GM21825 (cell line): ENCODE data around the gene PODXL2.

Experiments used
- ATAC-seq: cut with Tn5 transposase; IDR thresholded peaks from one replicate; pipeline ENCODE4 v1.9.1; 2021; ENCODE audit warnings: mild to moderate bottlenecking, moderate library complexity; ENCODE audit not compliant: unreplicated experiment

PODXL2 gene

GRCh38 chr3:127706785-127707351 is 77.9 kb downstream of the PODXL2 start:
- no peak for ATAC-seq

- no peak for ATAC-seq
Measured at GRCh38 chr3:127707851-127708411, 78.9 kb downstream of the PODXL2 start.

- no peak for ATAC-seq
Measured at GRCh38 chr3:127708837-127709236, 79.9 kb downstream of the PODXL2 start.

GRCh38 chr3:127709320-127710060 is 80.5 kb downstream of the PODXL2 start:
- ATAC-seq = no peak

- no peak for ATAC-seq
Measured at GRCh38 chr3:127710155-127710941, 81.4 kb downstream of the PODXL2 start.

- ATAC-seq = no peak
Measured at GRCh38 chr3:127711021-127711695, 82.2 kb downstream of the PODXL2 start.

- ATAC-seq = no peak
Measured at GRCh38 chr3:127711896-127712295, 82.9 kb downstream of the PODXL2 start.

- no peak for ATAC-seq
Measured at GRCh38 chr3:127712461-127712860, 83.5 kb downstream of the PODXL2 start.

GRCh38 chr3:127712881-127713771 is 84.1 kb downstream of the PODXL2 start:
- ATAC-seq = no peak

- ATAC-seq = no peak
Measured at GRCh38 chr3:127714125-127714571, 85.2 kb downstream of the PODXL2 start.

- no peak for ATAC-seq
Measured at GRCh38 chr3:127714866-127715265, 85.9 kb downstream of the PODXL2 start.

- ATAC-seq = no peak
Measured at GRCh38 chr3:127715532-127715931, 86.5 kb downstream of the PODXL2 start.

GRCh38 chr3:127716384-127716783 is 87.4 kb downstream of the PODXL2 start:
- ATAC-seq = no peak

- no peak for ATAC-seq
Measured at GRCh38 chr3:127717357-127718244, 88.6 kb downstream of the PODXL2 start.

- ATAC-seq = no peak
Measured at GRCh38 chr3:127718245-127718915, 89.4 kb downstream of the PODXL2 start.

- no peak for ATAC-seq
Measured at GRCh38 chr3:127718916-127719290, 89.9 kb downstream of the PODXL2 start.

- ATAC-seq = no peak
Measured at GRCh38 chr3:127719369-127719768, 90.4 kb downstream of the PODXL2 start.

GRCh38 chr3:127720161-127720823 is 91.3 kb downstream of the PODXL2 start:
- ATAC-seq = no peak
